Muscle of leg (tissue), 11 donors: ENCODE results near the gene MCIDAS. TPM values are rescaled to one million over a fixed set of nuclear protein-coding genes. Genes with fewer than 3 reads are reported as not detected.
A peak's percentile ranks its signal among the peaks of the same experiment; 100 is the strongest.

Source experiments
- DNase-seq: peaks from one replicate; pipeline ENCODE4 v3.0.0; 2013
- H3K27ac ChIP-seq: one replicate; pipeline ENCODE4 v1.5.1; 2013; ENCODE audit warnings: mild to moderate bottlenecking, low read length, control low read depth
- H3K27me3 ChIP-seq: one replicate; pipeline ENCODE4 v1.6.1; 2013; ENCODE audit warnings: low read length; ENCODE audit not compliant: control insufficient read depth, insufficient read depth
- H3K36me3 ChIP-seq: one replicate; pipeline ENCODE4 v1.6.1; 2013; ENCODE audit warnings: low read length; ENCODE audit not compliant: control insufficient read depth, insufficient read depth
- H3K4me1 ChIP-seq: one replicate; pipeline ENCODE4 v1.6.1; 2013; ENCODE audit warnings: low read length; ENCODE audit not compliant: control insufficient read depth, insufficient read depth
- H3K4me3 ChIP-seq: one replicate; pipeline ENCODE4 v1.5.1; 2013; ENCODE audit warnings: low read length, control low read depth
- H3K9me3 ChIP-seq: replicated peaks from 2 replicates; pipeline ENCODE4 v1.6.1; 2013; ENCODE audit warnings: low read depth, low read length; ENCODE audit not compliant: control insufficient read depth
- WGBS: methylation state at CpG from one replicate; pipeline ENCODE4 v1.1.5; 2013; ENCODE audit warnings: missing lambda C conversion rate; ENCODE audit not compliant: insufficient coverage; 5-methylcytosine and 5-hydroxymethylcytosine counted together
- polyA plus RNA-seq, 8 donors: library from polyadenylated mRNA; unstranded; fragments of 120-200 nt; gene quantifications; one replicate each; pipeline versions ENCODE4 v1.2.1 to v1.2.3, GENCODE V29; 2013; ENCODE audit warnings: inconsistent platforms in 1 of 8, low replicate concordance in 1 of 8; ENCODE audit not compliant: insufficient read length in 8 of 8, insufficient read depth in 1 of 8
- total RNA-seq: library from RNA; stranded (reverse); fragments of 120-200 nt; gene quantifications from one replicate; pipeline ENCODE4 v1.2.4, GENCODE V29; 2013

The MCIDAS gene
- total and polyA plus RNA-seq, 9 donors: 0.18 TPM; not detected in 8

DNA sequence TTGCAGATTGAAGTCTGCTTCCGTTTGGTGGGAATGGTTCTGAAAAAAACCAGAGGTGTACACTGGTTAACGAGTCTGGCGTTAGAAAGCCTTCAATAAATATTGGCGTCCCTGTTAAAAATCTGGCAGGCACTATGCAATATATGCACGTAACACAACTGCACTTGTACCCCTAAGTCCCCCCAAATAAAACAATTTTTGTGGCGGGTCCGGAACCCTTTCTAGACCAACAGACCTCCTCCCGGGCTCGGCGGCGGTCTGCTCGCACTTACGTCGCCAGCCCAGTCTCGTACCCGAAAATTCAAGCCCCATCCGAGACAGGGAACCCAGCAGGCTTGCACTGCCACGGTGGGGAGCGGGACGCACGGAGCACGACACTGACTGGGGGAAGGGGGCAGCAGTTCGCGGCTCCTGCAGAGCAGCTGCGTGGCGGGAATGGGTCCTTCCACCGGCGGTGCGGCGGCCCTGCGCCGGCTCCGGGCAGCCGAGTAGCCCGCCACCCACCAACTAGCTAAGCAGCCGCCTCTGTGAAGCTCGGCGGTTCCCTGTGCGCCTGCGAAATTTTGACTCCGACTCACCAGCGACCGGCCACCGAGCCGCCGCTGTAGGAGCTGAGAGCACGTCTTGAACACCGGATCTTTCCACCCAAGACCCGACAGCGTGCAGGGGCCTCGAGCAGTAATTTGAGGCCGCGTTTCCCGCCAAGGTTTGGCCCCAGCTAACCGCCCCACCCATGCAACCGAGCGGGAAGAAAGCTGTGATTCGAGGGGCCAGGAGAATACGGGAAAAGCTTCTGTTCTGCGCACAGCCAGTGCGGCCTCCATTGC lies 3.9 kb downstream of the MCIDAS start:
- Histone ChIP-seq H3K36me3 (no peaks in the 10 kb centered on the region), H3K4me3 (no peak overlapping the region), H3K4me1 (peaks cover 34% of the 10 kb centered on the region), H3K27ac (no peak overlapping the region), H3K27me3 (peaks cover 91% of the 10 kb centered on the region), H3K9me3 (no peaks in the 10 kb centered on the region)
- WGBS: 5% methylated on average over 58 of the region's 61 CpGs
- DNase-seq: peak; percentile 19

DNA sequence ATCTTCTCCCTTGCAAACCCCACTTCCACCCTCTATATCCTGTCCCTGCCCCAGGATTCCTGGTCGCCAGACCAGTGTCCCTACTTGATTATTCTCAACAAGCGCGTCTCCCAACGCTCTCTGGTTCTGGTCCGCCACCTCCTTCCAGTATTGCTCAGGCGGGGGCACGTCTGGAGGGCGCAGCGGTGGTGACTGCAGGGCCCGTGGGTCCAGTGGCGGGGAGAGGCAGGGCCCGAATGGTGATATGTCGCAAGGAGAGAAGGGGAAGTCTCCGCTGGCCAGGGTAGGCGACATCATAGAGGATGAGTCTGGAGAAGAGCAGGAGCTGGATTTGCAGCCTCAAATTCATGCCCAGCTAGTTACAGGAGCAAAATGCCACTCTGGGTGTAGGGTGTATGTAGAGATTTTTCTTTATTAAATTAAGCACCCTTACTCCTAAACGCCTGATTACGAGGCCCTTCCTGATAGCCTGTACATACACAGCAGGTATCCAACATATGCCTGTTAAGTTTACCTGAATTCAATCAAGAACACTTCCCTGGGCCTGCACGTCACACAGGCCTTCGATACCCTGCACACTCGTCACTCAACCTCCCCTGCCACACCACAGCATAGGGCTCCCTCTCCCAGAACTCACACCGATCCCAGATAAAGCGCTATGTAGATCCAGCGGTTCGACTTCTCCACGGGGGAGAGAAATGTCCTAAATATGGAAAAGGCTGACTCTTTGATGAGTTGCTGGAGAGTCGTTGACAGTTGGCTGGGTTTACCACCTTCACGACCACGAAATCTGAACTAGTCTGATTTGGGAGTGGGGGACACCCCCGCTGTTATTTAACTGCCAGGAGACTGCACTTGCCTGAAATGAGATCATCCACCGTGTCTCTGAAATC lies 4.8 kb downstream of the MCIDAS start:
- 9% methylated on average over 18 of the region's 30 CpGs for WGBS
- Histone ChIP-seq H3K27ac (no peak overlapping the region), H3K4me3 (no peak overlapping the region), H3K36me3 (no peaks in the 10 kb centered on the region), H3K4me1 (peaks cover 28% of the 10 kb centered on the region), H3K9me3 (no peaks in the 10 kb centered on the region), H3K27me3 (peaks cover 91% of the 10 kb centered on the region)
- no peak for DNase-seq

DNA sequence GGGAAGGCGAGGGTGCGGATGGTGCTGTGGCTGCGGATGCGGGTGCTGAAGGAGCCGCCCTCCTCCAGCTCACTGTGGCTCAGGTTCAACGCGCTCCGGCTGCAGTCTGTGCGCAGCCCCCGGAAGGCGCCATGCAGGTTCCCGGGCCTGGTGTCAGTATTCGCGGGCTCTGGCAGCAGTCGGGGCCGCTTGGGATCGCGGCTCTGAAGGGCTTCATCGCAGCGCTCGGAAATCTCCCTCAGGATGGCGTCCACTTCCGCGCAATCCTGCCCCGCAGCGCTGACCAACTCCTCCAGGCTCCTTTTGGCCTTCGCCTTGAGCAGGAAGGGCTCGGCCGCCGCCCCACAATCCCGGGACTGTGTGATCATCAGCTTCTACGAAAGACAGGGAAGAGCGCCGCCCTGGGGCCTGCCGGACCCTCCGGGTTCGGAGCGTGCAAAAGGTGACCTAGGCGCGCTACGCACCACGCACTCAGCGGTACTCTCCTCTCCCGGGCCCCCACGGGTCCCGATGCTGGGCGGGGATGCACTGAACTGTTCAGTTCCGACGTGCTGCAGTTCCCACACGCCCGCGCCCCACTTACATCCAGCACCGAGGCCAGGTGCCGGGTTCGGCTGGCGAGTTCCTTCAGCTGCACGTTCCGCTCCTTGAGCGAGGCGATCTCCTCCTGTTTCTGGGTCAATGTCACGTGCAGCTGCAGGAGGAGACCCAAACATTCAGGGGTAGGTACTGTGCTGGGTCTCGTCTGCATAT lies 6.5 kb downstream of the MCIDAS start:
- WGBS: under 1% methylated on average over 59 of the region's 62 CpGs
- peak overlapping the region; percentile 22 for H3K4me3 ChIP-seq
- peaks cover 17% of the 10 kb centered on the region for H3K4me1 ChIP-seq
- peaks cover 76% of the 10 kb centered on the region for H3K27me3 ChIP-seq
- no peaks in the 10 kb centered on the region for H3K9me3 ChIP-seq
- no peaks in the 10 kb centered on the region for H3K36me3 ChIP-seq
- H3K27ac ChIP-seq: no peak overlapping the region
- DNase-seq: no peak

DNA sequence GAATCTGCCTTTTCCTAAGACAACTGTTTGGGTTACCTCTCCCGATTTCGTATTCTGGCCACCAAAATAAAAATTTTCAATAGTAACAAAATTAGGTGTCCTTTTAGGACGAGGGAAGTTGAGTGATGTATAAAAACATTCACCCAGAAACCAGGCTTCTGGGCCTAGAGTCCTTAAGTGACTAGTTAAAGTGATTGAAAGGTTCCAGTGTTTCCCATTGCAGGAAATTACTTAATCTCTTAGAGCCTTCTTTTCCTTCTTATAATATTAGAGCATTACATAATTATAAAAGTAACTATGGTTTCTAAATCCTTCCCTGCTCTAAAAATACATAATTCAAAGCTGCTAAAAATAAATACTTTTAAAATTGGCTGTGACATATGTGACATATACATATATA lies 7.3 kb downstream of the MCIDAS start:
- Histone ChIP-seq H3K4me3 (no peak overlapping the region), H3K36me3 (no peaks in the 10 kb centered on the region), H3K27me3 (peaks cover 70% of the 10 kb centered on the region), H3K9me3 (no peaks in the 10 kb centered on the region), H3K4me1 (peaks cover 17% of the 10 kb centered on the region), H3K27ac (no peak overlapping the region)
- WGBS: no CpG with 5 or more reads among the region's 3 CpGs
- no peak for DNase-seq

DNA sequence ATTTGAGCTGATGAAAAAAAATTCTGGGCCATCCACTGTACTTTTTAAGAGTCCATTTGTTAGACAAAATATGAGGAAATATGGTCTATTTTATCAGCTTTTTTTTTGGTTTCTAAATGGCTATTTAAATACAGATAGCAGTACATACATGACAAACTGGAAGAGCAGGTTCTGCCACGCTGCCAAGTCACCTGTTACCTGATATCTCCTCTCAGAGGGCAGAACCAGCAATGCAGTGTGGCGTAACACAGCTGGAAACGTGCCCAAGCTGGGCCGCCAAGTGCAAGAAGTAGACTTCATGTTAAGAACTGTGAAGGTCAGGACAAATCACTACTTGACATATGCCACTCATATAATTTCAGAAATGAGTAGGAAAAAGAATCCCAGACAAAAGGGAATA lies 8.1 kb downstream of the MCIDAS start:
- Histone ChIP-seq H3K4me1 (peaks cover 17% of the 10 kb centered on the region), H3K27me3 (peaks cover 62% of the 10 kb centered on the region), H3K9me3 (no peaks in the 10 kb centered on the region), H3K27ac (no peak overlapping the region), H3K4me3 (no peak overlapping the region), H3K36me3 (no peaks in the 10 kb centered on the region)
- DNase-seq: no peak
- WGBS: no CpG with 5 or more reads among the region's 4 CpGs

DNA sequence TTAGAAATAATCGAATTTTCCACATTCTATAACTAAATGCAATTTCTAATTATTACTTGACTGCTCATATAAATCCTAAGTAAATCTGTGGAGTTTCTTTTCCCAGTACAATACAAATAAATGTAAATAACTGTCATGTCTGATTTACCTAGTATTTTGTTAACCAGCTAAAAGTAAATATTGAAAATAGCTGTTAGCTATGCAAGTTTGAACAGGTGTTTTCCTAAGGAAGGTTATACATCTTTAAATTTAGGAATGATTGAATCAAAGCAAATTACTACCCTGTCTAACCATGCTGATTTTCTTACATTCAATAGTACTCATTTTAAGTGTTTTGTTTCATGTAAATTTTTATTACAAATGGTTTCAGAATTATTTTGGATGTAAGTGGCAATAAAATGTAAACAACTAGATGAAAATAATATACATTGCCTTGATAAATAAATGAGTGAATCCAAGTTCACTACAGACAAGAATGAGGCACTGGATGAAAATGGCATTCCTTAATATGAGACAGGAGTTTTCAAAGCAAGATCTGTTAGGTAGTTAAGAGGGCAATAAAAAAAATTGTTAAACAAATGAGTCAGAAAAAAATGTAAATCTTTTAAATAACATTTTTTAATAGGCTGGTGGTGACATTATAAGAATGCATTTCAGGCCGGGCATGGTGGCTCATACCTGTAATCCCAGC lies 15.8 kb downstream of the MCIDAS start:
- H3K36me3 ChIP-seq: no peaks in the 10 kb centered on the region
- H3K4me1 ChIP-seq: no peaks in the 10 kb centered on the region
- DNase-seq: no peak
- no peaks in the 10 kb centered on the region for H3K9me3 ChIP-seq
- no peak overlapping the region for H3K4me3 ChIP-seq
- no peak overlapping the region for H3K27ac ChIP-seq
- peaks cover 12% of the 10 kb centered on the region for H3K27me3 ChIP-seq
- 86% methylated on average over 1 of the region's 2 CpGs for WGBS

DNA sequence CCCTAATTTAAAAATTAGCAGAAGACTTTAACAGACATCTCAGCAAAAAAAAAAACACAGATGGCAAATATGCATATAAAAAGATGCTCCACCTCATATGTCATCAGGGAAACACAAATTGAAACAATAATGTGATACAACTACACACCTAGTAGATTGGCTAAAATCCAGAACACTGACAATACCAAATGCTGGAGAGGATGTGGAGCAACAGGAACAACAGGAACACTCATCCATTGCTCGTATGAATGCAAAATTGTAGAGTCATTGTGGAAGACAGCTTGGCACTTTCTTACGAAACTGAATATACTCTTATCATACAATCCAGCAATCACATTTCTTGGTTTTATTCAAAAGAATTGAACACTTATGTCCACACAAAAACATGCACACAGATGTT lies 22.1 kb downstream of the MCIDAS start:
- Histone ChIP-seq H3K4me3 (no peak overlapping the region), H3K27ac (no peak overlapping the region), H3K9me3 (no peaks in the 10 kb centered on the region), H3K36me3 (no peaks in the 10 kb centered on the region), H3K4me1 (no peaks in the 10 kb centered on the region), H3K27me3 (peaks cover 12% of the 10 kb centered on the region)
- no CpG with 5 or more reads among the region's 2 CpGs for WGBS
- no peak for DNase-seq

DNA sequence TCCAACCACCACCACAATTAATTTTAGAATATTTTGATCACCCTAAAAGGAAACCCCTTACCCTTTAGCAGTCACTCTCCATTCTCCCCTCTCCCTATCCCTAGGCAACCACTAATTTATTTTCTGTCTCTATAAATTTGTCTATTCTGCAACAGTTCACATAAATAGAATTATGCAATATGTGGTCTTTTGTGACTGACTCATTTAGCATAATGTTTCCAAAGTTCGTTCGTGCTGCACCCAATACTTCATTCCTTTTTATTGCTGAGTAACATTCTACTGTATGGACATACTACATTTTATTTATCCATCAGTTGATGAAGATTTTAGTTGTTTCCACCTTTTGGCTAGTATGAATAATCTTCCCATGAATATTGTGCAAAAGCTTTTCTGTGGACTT lies 36.0 kb downstream of the MCIDAS start:
- Histone ChIP-seq H3K9me3 (no peaks in the 10 kb centered on the region), H3K27ac (no peak overlapping the region), H3K4me3 (no peak overlapping the region), H3K36me3 (no peaks in the 10 kb centered on the region), H3K27me3 (peaks cover 26% of the 10 kb centered on the region), H3K4me1 (no peaks in the 10 kb centered on the region)
- WGBS: no CpG with 5 or more reads among the region's 2 CpGs
- DNase-seq: no peak

DNA sequence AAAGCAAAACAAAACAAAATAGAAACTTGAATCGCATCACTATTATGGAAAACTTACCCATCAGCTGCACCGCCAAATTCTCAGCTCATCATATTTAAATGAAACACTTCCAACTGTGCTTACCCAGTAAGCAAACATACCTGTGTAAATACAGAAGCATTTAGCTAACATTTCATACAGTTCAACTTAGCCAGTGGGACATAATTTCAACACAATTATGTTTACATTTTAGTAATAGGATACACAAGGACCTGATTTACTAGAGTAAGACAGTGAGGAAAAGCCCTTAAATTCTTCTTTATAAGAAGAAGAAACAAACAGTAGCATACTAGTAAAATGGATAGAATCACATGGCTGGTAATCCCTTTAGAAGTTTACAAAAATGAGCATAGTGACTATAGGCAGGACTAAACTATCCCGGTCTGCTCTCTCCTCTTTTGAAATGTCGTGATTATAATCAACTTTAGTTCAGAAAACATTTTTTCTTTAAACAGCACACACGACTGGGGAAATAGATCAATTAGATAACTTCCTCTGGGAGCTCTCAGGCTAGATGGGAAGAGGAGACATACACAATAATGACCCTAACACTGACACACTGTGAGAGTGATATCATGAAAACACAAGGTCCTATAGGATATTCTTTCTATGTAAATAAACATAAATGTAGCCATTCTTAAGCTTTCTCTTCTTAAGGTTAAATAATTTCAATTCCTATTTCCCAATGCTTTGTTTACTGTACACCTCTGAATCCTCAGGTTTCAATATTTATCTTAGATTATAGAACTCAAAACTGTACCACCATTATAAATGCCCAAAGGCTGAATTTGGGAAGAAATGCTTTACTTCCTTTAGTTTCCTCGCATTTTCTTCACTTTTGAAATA lies 38.2 kb downstream of the MCIDAS start:
- Histone ChIP-seq H3K4me1 (no peaks in the 10 kb centered on the region), H3K27ac (no peak overlapping the region), H3K27me3 (peaks cover 31% of the 10 kb centered on the region), H3K4me3 (no peak overlapping the region), H3K9me3 (no peaks in the 10 kb centered on the region), H3K36me3 (no peaks in the 10 kb centered on the region)
- WGBS: 60% methylated on average over 1 of the region's 6 CpGs
- DNase-seq: no peak
